Measurements from ENCODE around the gene EDAR.

The EDAR gene

DNA sequence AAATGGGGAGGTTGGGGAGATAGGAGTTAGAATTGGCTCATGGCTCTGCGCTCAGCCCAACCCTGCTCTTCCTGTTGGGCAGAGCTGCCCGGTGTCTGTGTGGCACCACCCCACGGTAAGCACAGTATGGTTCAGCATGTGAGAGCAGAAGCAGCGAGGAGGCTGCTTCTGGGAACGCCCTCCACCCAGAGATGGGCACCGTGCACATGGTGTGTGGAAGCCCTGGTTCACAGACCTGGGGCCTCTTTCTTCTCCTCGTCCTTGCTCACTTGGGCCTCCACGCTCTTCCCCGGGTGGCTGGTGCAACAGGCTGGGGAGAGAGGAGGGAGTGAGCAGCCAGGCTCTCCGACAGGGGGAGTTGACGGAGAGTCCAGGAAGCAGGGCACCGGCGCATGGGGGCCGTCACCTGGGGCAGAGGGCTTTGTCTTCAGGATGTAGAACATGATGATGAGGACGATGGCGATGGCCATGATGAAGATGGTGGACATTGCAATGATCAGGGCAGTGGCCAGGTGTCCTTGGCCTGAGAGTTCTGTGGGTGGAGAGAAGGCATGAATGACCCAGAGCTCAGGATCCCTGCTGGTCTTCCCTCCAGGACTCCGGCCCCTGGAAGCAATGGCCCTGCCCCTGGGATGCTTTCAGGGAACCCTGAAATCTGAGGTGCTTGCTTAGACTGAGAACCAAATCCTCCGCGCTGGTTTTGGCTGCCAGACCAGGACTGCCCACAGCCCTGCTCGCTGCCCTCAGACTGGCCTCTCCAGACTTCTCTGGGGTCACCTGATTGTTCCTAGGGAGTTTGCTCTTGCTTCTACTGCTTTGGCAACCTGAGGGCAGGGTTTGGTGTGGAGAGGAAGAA, 78.3 kb downstream of the EDAR start:
- TF ChIP-seq, protein P1, sequence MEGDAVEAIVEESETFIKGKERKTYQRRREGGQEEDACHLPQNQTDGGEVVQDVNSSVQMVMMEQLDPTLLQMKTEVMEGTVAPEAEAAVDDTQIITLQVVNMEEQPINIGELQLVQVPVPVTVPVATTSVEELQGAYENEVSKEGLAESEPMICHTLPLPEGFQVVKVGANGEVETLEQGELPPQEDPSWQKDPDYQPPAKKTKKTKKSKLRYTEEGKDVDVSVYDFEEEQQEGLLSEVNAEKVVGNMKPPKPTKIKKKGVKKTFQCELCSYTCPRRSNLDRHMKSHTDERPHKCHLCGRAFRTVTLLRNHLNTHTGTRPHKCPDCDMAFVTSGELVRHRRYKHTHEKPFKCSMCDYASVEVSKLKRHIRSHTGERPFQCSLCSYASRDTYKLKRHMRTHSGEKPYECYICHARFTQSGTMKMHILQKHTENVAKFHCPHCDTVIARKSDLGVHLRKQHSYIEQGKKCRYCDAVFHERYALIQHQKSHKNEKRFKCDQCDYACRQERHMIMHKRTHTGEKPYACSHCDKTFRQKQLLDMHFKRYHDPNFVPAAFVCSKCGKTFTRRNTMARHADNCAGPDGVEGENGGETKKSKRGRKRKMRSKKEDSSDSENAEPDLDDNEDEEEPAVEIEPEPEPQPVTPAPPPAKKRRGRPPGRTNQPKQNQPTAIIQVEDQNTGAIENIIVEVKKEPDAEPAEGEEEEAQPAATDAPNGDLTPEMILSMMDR (conservative IDR thresholded peaks at IDR 0.05; ENCODE audit: low read depth, low read length): no peak
- no peak overlapping the region for H3K4me3 ChIP-seq (ENCODE audit: low read depth, low read length)
- DNase-seq (ENCODE audit: low read depth): no peak

DNA sequence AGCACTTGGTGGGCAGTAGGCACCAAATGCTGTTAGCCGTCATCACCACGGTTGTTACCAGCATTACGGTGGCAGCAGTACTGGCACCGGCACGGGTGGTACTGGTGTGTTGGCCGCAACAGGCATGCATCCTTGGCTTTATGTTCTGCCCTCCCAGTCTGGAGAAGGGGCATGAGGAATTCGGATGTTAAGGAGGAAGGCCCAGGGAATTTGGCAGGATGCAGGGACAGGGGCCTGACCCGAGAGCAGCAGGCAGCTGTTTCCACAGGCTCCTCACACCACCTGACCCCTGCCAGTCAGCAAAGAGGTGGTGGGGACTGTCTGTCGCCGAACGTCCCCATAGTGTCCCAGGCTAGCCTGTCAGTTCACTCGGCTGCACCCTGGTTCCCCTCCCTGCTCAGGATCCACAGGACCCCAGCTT, 79.0 kb downstream of the EDAR start:
- TF ChIP-seq, protein P1 (conservative IDR thresholded peaks at IDR 0.05; ENCODE audit: low read depth, low read length): no peak
- no peak for DNase-seq (ENCODE audit: low read depth)
- H3K4me3 ChIP-seq (ENCODE audit: low read depth, low read length): no peak overlapping the region

DNA sequence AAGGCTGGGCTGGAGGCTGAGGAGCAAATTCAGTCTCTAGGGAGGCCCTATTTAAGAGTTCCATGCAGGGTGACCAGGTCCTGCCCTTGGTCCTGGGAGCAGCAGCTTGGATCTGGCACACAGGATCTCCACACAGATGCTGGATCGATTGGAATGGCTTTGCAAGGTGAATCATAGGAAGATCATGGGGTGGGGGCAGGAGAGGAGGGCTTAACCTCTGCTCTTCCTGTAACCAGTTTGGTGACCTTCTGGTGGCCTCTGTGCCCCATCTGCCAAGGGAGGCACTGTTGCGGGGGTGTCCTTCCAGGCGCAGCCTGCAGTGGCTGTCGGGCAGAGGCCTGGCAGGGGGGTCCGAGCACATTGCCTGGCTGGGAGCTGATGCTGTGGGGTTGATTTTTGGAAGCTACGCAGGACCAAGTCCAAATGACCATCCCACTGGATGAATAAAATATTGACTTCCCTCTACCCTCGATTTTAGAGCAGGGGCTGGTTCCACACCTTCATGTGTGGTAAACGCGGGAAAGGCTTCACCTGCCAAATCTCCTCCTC, 79.7 kb downstream of the EDAR start:
- DNase-seq (ENCODE audit: low read depth): no peak
- H3K4me3 ChIP-seq (ENCODE audit: low read depth, low read length): no peak overlapping the region
- TF ChIP-seq, protein P1 (conservative IDR thresholded peaks at IDR 0.05; ENCODE audit: low read depth, low read length): no peak

- peak; percentile 5 for DNase-seq (ENCODE audit: low read depth)
- TF ChIP-seq, protein P1 (conservative IDR thresholded peaks at IDR 0.05; ENCODE audit: low read depth, low read length): no peak
- no peak overlapping the region for H3K4me3 ChIP-seq (ENCODE audit: low read depth, low read length)
Observed at GRCh38 chr2:108908713-108909070, 80.3 kb downstream of the EDAR start.

- DNase-seq (ENCODE audit: low read depth): no peak
Observed at GRCh38 chr2:108907822-108908712, 81.0 kb downstream of the EDAR start.

GRCh38 chr2:108906403-108907077, 82.5 kb downstream of the EDAR start:
- no peak for DNase-seq (ENCODE audit: low read depth)
- TF ChIP-seq, protein P1 (conservative IDR thresholded peaks at IDR 0.05; ENCODE audit: low read depth, low read length): no peak
- H3K4me3 ChIP-seq (ENCODE audit: low read depth, low read length): no peak overlapping the region

More at GRCh38 chr2:108907822-108908712, 81.0 kb downstream of the EDAR start:
- TF ChIP-seq, protein P1 (conservative IDR thresholded peaks at IDR 0.05; ENCODE audit: low read depth, low read length): no peak
- no peak overlapping the region for H3K4me3 ChIP-seq (ENCODE audit: low read depth, low read length)

Measured in choroid plexus epithelial cell (primary cell).